GM08714 (cell line): ENCODE measurements around the gene CYP2W1.

Experiments used
- H3K4me3 ChIP-seq: fragments of 200-500 bp; sonication (Bioruptor generic); 2 replicates; pipeline ENCODE4 v1.5.1; 2014; ENCODE audit warnings: mild to moderate bottlenecking, low read length, inconsistent platforms
- ZNF274 ChIP-seq: IDR thresholded peaks from 2 replicates; pipeline ENCODE4 v1.6.1; 2012; ENCODE audit warnings: mild to moderate bottlenecking, low read depth, low read length

CYP2W1 gene

DNA sequence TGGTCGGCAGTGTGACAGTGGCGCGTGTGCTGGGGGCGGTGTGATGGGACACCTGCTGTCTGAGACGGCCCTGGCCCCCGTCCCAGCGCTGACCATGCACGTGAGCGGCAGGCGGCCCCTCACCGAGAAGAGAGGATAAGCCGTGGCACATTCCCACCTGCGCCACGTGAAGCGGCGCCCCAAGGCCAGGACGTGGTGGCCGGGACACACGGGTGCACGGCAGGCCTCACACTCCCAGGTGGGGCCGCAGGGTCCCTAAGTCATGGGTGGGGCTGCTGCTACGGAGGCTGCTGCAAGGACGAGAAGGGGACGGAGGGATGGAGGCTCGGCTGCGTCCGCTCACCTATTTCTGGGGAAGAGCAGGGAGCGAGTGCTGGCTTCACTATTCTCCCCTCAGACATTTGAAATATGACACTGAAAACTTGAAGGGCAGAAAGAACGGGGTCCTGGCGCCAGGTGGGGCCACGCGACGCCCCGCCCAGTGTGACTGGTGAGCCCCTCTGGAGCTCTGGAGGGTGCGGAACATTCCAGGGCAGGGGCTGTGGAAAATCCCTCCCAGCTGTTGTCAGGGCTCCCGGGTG is 7.5 kb downstream of the CYP2W1 start:
- no peak overlapping the region for H3K4me3 ChIP-seq
- no peak for TF ChIP-seq ZNF274

DNA sequence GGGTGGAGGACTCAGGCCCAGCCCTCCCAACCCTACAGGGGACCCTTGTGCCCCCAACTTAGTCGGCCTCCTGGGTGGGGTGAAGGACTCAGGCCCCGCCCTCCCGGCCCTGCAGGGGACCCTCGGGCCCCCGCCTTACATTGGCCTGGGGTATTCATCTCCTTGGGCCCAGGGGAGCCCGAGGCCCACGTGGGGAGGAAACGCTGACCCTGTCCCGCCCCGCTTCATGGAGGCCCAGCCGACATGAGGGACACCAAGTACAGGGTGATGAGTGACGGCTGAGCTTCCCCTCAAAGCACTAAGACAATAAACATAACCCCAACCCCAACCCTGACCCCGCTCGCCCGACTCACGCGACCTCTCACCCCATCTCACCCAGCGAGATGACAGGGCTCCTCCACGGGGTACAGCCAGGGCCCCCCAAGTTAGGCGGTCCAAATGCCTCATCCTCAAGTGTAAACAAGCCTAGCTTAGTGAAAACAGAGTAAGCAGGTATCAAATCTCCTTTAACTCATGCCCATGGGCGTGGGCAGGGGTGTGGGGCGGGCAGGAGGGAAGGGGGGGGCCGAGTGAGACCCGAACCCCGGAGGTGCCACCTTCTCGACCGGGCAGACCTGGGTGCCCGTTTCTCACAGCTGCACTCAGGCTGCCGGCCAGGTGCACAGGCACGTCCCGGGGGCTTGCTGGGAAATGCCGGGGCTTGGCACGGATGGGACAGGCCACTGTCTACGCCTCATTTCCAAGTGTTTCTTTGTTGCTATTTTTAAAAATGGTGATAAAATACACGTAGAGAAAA is 8.2 kb downstream of the CYP2W1 start:
- no peak overlapping the region for H3K4me3 ChIP-seq
- no peak for TF ChIP-seq ZNF274

DNA sequence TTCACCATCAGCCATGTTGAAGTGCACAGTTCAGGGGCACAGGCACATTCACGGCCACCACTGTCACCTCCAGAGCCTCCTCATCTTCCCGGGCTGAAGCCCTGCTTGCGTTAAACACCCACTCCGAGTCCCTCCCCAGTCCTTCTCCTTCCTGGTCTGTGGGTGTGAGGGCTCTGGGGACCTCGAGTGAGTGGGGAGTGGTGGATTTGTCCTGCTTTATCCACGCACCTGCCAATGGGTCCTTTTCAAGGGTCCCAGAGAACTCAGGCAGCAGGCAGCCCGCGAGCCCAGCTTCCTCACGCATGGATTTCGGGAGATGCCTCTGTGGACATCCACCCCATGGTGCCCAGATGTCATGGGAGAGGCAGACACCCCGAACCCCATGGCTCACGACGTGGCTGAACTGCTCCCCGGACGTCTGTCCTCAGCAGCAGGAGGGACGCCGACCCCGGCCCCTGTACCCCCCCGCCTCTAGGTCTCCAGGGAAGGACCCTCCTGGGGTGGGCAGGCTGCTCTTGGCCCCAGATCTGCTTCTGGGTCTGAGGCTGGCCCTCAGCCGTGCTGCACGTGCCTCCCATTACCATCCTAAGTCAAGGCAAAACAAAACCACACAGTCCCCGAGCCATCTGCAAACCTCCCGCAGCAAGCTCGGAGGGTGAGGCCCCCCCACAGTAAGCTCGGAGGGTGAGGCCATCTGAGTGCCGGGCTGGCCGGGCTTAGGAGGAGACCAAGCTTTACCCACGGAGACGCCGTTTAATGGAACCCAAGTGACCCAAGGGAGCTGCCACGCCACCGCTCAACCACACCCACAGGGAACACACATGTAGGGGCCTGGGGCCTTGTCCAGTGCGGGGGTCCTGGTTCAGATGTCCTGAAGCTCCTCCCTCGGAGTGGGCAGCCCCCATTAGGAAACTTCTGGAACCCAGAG is 9.0 kb downstream of the CYP2W1 start:
- H3K4me3 ChIP-seq, result no peak overlapping the region
- TF ChIP-seq ZNF274, result no peak

DNA sequence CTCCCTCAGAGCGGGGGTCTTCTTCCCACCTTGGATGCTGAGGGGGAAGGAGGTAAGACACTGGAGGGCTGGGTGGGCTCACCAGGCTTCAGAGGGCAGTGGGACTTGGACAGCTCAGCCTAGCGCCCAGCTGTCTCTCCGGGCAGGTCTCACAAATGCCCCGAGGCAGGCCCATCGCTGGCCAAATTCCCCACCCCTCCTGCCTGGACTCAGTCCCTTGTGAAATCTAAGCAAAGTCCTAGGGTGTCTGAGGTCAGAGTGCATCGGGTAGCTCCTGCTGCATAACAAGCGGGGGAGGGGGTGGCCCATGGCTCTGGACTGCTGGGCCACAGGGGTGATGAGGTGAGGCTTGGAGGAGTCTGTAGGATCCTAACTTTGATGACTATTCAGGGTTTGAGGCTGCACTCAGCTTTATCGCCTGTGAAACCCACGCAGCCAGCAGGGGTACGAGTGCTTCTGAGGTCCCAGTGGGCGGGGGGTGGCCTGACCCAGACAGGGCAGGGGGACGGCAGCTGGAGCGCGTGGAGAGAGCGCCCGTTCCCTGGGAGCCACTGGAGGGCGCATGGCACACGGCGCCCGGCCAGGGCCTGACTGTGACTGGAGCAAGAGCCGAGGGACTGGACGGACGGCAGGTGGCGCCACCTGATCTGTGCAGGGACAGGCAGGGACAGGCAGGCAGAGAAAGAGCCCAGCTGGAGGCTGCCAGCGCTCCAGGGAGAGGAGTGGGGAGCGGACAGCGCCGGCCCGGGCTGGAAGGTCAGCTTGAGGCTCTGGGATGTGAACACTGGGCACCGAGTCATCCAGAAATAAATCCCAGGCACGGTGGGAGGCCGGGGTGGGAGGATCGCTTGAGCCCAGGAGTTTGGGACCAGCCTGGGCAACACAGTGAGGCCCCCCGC is 10.0 kb downstream of the CYP2W1 start:
- H3K4me3 ChIP-seq, result no peak overlapping the region
- TF ChIP-seq ZNF274, result no peak

DNA sequence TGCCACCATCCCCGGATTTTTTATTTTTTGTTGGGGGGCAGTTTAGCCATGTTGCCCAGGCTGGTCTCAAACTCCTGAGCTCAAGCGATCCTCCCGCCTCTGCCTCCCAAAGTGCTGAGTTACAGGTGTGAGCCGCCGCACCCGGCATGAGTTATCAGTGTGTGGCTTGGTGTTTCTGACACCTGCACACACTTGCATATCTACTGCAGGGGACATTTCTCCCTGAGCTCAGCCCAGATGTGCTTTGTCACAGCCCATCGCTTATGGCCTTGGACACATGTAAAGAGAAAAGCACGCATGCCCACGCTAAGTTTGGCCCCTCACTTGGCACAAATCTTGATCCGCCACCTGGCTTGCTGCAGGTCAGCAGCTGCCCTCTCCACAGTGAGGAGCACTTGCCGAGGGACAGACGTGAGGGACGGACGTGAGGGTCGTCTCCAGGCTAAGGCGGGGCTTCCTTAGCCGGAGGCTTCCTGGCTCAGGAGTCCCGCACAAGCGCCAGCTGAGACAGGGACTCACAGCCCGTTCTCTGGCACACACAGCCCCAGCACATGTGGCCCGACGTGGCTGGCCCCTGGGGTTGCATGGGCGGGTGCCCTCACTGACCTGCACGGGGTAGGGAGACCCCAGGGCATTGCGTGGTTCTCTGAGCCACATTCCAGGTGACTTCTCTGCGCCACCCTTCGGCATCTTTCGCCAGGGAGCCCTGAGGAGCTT is 11.8 kb downstream of the CYP2W1 start:
- no peak for TF ChIP-seq ZNF274
- no peak overlapping the region for H3K4me3 ChIP-seq

DNA sequence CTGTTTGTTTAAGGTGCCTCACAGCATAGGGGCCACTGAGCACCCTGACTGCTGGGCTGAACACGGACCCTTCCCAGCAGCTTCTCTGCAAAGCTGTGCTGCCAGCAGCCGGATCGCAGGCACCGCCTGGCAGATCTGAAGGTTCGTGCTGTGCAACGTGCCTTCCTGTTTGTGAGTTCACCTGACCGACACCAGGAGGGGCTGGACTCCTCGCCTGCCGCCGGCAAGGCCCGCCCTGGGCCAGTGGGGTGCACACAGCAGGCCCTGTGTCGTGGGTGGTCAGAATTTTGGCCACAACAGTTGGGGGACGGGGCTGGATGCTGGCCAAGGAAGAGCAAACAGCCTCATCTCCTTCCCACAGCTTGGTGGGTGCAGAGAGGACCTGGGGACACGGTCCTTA is 12.6 kb downstream of the CYP2W1 start:
- H3K4me3 ChIP-seq, result no peak overlapping the region
- no peak for TF ChIP-seq ZNF274

DNA sequence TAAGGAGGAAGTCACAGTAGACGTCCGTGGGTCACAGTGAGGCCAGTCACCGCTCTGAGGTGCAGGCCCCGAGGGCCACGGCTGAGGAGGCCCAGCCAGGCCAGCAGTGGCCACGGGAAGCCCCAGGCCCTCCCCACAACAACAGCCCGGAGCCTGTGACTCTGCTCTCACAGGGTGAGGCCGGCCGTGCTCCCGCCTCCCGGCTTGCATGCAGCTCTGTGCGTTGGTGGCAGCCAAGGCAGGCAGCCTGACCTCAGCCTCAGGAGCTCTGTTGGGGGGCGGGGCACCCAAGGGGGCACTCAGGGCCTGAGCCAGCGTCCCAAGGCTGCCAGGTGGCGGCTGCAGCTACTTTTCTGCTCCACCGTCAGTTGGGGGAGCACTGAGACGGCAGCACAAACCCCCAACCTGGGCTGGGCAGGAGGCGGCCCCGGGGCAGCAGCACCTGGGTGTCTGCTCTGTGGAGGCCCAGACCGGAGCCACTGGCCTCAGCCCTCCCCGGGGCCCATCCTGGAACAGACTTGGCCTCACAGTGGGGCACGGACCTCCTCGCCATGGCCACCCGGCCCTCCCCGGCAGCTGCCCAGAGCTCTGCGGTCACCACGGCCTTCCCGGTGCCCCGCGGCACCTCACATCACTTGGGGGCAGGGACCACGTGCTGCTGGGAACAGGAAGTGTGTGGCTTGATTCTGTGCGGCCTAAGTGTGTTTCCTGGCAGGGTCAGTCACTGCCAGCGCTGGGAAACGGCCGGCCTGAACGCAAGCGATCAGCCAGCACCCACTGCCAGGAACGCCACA is 13.3 kb downstream of the CYP2W1 start:
- TF ChIP-seq ZNF274, result no peak
- no peak overlapping the region for H3K4me3 ChIP-seq

DNA sequence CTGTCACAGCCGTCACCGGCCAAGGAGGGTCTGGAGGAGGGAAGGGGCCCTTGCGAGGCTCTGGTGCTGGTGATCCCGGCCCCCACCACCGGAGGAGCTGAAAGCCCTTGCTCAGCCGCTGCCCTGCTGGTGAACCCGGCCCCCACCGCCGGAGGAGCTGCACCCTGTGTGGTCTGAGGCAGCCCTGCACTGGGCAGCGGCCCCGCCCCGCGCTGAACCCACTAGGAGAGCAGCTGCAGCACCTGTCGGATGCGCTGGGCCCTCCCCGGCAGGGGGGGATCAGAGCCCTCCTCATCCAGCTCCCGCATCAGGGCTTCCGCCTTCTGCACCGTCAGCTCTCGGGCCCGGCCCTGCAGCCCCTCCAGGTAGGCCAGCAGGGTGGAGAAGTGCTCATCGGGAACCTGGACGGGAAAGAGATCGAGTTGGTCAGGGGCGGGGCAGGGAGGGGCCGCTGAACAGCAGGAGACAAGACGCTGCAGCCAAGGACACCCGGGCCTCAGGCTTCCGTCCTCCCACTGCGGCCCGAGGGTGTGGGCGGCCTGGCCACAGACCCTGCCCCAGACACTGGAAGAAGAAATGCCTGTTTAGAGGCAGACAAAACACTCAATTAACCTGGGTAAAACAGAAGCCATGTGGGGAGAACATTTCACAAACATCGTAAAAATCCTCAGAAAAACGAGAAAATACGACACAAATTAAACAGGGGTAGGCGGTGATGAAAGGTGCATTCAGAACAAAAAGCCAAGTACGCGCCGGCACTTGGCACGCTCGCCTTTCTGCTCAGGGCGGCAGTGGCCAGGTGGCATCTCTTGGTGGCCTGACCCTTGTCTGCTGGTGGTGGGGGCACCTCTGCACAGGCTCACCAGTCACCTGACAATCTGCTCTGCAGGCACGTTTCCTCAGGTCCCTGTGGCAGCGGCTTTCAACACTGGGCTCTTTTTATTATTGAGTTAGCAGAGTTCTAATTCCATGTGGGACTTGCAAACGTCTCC is 14.7 kb downstream of the CYP2W1 start:
- TF ChIP-seq ZNF274, result no peak
- no peak overlapping the region for H3K4me3 ChIP-seq

DNA sequence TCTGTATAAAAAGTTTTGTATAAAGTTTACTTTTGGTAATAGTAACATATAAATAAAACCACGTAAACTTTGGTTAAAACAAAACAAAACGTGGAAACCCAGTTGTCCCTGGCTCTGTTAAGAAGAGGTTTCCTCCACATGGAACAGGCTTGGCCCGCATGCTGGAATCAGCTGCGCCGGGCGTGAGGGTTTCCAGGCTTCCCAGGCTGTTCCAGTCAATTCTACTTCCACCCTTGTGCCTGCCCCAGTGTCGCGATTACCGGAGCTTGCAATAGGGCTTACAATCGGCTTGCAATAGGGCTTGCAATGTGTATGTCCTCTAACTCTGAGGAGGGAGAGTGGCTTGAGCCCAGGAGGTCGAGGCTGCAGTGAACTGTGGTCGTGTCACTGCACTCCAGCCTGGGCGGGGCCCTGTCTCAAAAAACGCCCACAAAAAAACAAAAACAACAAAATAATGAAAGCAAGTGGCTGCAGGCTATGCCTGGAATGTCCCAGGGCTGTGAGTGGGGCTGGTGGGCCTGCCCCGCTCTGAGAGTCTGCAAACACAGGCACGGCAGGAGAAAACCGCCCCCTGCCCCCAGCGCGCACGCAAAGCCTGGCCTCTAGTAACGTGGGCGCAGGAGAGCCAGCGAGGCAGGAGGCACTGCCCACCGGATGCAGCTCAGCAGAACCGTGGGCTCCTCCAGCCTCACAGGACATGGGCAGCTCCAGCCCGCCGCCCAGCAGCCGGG is 16.3 kb downstream of the CYP2W1 start:
- no peak overlapping the region for H3K4me3 ChIP-seq
- no peak for TF ChIP-seq ZNF274
